ENCODE measurements around the gene XPO6.

- TF ChIP-seq, protein P1, sequence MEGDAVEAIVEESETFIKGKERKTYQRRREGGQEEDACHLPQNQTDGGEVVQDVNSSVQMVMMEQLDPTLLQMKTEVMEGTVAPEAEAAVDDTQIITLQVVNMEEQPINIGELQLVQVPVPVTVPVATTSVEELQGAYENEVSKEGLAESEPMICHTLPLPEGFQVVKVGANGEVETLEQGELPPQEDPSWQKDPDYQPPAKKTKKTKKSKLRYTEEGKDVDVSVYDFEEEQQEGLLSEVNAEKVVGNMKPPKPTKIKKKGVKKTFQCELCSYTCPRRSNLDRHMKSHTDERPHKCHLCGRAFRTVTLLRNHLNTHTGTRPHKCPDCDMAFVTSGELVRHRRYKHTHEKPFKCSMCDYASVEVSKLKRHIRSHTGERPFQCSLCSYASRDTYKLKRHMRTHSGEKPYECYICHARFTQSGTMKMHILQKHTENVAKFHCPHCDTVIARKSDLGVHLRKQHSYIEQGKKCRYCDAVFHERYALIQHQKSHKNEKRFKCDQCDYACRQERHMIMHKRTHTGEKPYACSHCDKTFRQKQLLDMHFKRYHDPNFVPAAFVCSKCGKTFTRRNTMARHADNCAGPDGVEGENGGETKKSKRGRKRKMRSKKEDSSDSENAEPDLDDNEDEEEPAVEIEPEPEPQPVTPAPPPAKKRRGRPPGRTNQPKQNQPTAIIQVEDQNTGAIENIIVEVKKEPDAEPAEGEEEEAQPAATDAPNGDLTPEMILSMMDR (IDR thresholded peaks at IDR 0.05): no peak
- no peak for TF ChIP-seq SIN3A (IDR thresholded peaks at IDR 0.05; ENCODE audit: borderline replicate concordance, insufficient read depth, low read depth, low read length)
- no peak for TF ChIP-seq REST (IDR thresholded peaks at IDR 0.05; ENCODE audit: insufficient read depth in 1 of 2, low read depth in 2 of 2, low read length in 1 of 2)
- no peak for TF ChIP-seq POLR2AphosphoS5 (IDR thresholded peaks at IDR 0.05; ENCODE audit: low read depth, low read length)
- TF ChIP-seq TCF7L2 (IDR thresholded peaks at IDR 0.05; ENCODE audit: low read depth, low read length): no peak
These were observed 22.5 kb downstream of the XPO6 start for GRCh38 chr16:28189245-28189644.

Measured in Panc1 (cell line).